ENCODE measurements around the gene PDGFB.

GRCh38 chr22:39268645-39269044 lies 23.9 kb upstream of the PDGFB start:
- TF ChIP-seq CTCF (IDR thresholded peaks at IDR 0.05) (no peak), EZH2 (IDR thresholded peaks at IDR 0.05; ENCODE audit: borderline replicate concordance, insufficient read depth, low read depth, low read length, poor library complexity, severe bottlenecking) (no peak)

Measured in B cell (primary cell).